Brain microvascular endothelial cell (primary cell): ENCODE measurements around the gene BEST2.
"Not testable (repeated sequence)": the region's sequence is repeated elsewhere in the genome, so short reads cannot be mapped to it uniquely, and the experiment has no call there.

ENCODE experiments used
- DNase-seq: peaks from one replicate; pipeline ENCODE4 v3.0.0-alpha.2; 2020
- H3K27ac ChIP-seq: fragments of 250-450 bp; sonication (Bioruptor Pico); 2 replicates; pipeline ENCODE4 v1.5.1; 2020; ENCODE audit warnings: mild to moderate bottlenecking, moderate library complexity
- H3K27me3 ChIP-seq: fragments of 250-450 bp; sonication (Bioruptor Pico); replicated peaks from 2 replicates; pipeline ENCODE4 v1.5.1; 2020; ENCODE audit warnings: mild to moderate bottlenecking
- H3K36me3 ChIP-seq: fragments of 250-450 bp; sonication (Bioruptor Pico); replicated peaks from 2 replicates; pipeline ENCODE4 v1.5.1; 2020; ENCODE audit warnings: mild to moderate bottlenecking
- H3K4me3 ChIP-seq: 2 replicates; pipeline ENCODE4 v1.5.1; 2011; ENCODE audit warnings: low read depth, mild to moderate bottlenecking, control low read depth, low read length, moderate library complexity
- in situ Hi-C: cut with HindIII; loops from 2 replicates; pipeline ENCODE4 v1.10.0; 2017; ENCODE audit warnings: low sequenced_read_pairs, low pct_ligation_motif_present
- TF ChIP-seq, protein P1 (sequence below): IDR thresholded peaks from 2 replicates; pipeline ENCODE4 v1.5.1; 2011; ENCODE audit warnings: low read depth, mild to moderate bottlenecking, moderate library complexity, low read length, control low read depth, inconsistent platforms; ENCODE audit errors: missing control alignments

BEST2 gene

GRCh38 chr19:12711187-12711586 is 40.4 kb upstream of the BEST2 start:
- no peak overlapping the region for H3K27ac ChIP-seq
- no peak overlapping the region for H3K4me3 ChIP-seq
- TF ChIP-seq, protein P1, sequence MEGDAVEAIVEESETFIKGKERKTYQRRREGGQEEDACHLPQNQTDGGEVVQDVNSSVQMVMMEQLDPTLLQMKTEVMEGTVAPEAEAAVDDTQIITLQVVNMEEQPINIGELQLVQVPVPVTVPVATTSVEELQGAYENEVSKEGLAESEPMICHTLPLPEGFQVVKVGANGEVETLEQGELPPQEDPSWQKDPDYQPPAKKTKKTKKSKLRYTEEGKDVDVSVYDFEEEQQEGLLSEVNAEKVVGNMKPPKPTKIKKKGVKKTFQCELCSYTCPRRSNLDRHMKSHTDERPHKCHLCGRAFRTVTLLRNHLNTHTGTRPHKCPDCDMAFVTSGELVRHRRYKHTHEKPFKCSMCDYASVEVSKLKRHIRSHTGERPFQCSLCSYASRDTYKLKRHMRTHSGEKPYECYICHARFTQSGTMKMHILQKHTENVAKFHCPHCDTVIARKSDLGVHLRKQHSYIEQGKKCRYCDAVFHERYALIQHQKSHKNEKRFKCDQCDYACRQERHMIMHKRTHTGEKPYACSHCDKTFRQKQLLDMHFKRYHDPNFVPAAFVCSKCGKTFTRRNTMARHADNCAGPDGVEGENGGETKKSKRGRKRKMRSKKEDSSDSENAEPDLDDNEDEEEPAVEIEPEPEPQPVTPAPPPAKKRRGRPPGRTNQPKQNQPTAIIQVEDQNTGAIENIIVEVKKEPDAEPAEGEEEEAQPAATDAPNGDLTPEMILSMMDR: no peak
- peaks cover 88% of the 10 kb centered on the region for H3K36me3 ChIP-seq
- in situ Hi-C loops: no loop called here
- no peak for DNase-seq
- no peaks in the 10 kb centered on the region for H3K27me3 ChIP-seq

DNA sequence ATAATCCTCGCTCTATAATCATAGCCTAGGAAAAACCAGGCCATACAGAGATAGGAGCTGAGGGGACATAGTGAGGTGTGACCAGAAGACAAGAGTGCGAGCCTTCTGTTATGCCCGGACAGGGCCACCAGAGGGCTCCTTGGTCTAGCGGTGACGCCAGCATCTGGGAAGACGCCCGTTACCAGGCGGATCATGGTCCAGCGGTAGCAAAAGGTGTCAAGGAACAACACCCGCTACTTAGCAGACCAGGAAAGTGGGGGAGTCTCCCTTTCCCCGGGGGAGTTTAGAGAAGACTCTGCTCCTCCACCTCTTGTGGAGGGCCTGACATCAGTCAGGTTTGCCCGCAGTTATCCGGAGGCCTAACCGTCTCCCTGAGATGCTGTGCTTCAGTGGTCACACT is 39.5 kb upstream of the BEST2 start:
- in situ Hi-C loops, DNase-seq, H3K4me3 ChIP-seq, H3K27me3 ChIP-seq, H3K27ac ChIP-seq: not testable (repeated sequence)
- H3K36me3 ChIP-seq: peaks cover 88% of the 10 kb centered on the region

GRCh38 chr19:12713304-12713703 is 38.3 kb upstream of the BEST2 start:
- H3K27ac ChIP-seq, in situ Hi-C loops, DNase-seq, H3K4me3 ChIP-seq, H3K27me3 ChIP-seq: not testable (repeated sequence)
- H3K36me3 ChIP-seq: peaks cover 84% of the 10 kb centered on the region

- H3K27me3 ChIP-seq: no peaks in the 10 kb centered on the region
- H3K27ac ChIP-seq: no peak overlapping the region
- in situ Hi-C loops: no loop called here
- TF ChIP-seq, protein P1: no peak
- no peak for DNase-seq
- H3K4me3 ChIP-seq: no peak overlapping the region
- H3K36me3 ChIP-seq: peaks cover 74% of the 10 kb centered on the region
Measured at GRCh38 chr19:12715102-12715501, 36.5 kb upstream of the BEST2 start.

GRCh38 chr19:12715929-12716328 is 35.7 kb upstream of the BEST2 start:
- in situ Hi-C loops: no loop called here
- H3K4me3 ChIP-seq: no peak overlapping the region
- DNase-seq: no peak
- peaks cover 66% of the 10 kb centered on the region for H3K36me3 ChIP-seq
- no peaks in the 10 kb centered on the region for H3K27me3 ChIP-seq
- TF ChIP-seq, protein P1: no peak
- H3K27ac ChIP-seq: no peak overlapping the region

GRCh38 chr19:12720296-12720695 is 31.3 kb upstream of the BEST2 start:
- no peak overlapping the region for H3K27ac ChIP-seq

More at GRCh38 chr19:12720296-12720695, 31.3 kb upstream of the BEST2 start:
- in situ Hi-C loops: no loop called here
- no peak for DNase-seq
- Histone ChIP-seq H3K4me3 (peak overlapping the region; percentile 85), H3K36me3 (peaks cover 28% of the 10 kb centered on the region), H3K27me3 (no peaks in the 10 kb centered on the region)
- TF ChIP-seq, protein P1: no peak
